ENCODE data around the gene CASQ2. TPM values are rescaled to one million over a fixed set of nuclear protein-coding genes. Genes with fewer than 3 reads are reported as not detected.

CASQ2 gene
- total RNA-seq, 1 experiment from 2014 or later, result not detected

- no peak for DNase-seq (ENCODE audit: low read depth, low spot score)
- POLR2A ChIA-PET, result no interaction called here
Measured at GRCh38 chr1:115753361-115753760, 15.2 kb downstream of the CASQ2 start.

More at GRCh38 chr1:115753361-115753760, 15.2 kb downstream of the CASQ2 start:
- BruUV-seq (replicated peaks), result no TSS peak
- H3K9me3 ChIP-seq (ENCODE audit: control insufficient read depth in 1 of 2, insufficient read depth in 1 of 2, low read depth in 1 of 2, low read length in 2 of 2), result no peaks in the 10 kb centered on the region
- no peak overlapping the region for H3K27ac ChIP-seq (ENCODE audit: low read depth, low read length)
- TF ChIP-seq EGR1 (IDR thresholded peaks at IDR 0.05; ENCODE audit: low read depth), result no peak
- no peak for TF ChIP-seq CBX3 (IDR thresholded peaks at IDR 0.05; ENCODE audit: low read depth)
- no peak for TF ChIP-seq ZFX (IDR thresholded peaks at IDR 0.05)
- no peak for TF ChIP-seq MAX (IDR thresholded peaks at IDR 0.05)
- TF ChIP-seq ELF1 (IDR thresholded peaks at IDR 0.05; ENCODE audit: borderline replicate concordance, low read depth), result no peak
- no peak for TF ChIP-seq ZBTB33 (IDR thresholded peaks at IDR 0.05; ENCODE audit: extremely low read depth, insufficient replicate concordance, low read length)
- TF ChIP-seq EZH2 (IDR thresholded peaks at IDR 0.05), result no peak
- no peak for TF ChIP-seq ZNF274 (IDR thresholded peaks at IDR 0.05; ENCODE audit: low read depth, low read length)
- no peak for TF ChIP-seq POLR2AphosphoS5 (IDR thresholded peaks at IDR 0.05; ENCODE audit: low read depth, low read length)
- no peak for TF ChIP-seq REST (IDR thresholded peaks at IDR 0.05; ENCODE audit: low read depth)
- TF ChIP-seq JUND (IDR thresholded peaks at IDR 0.05), result no peak
- TF ChIP-seq CEBPB (IDR thresholded peaks at IDR 0.05; ENCODE audit: low read depth), result no peak
- TF ChIP-seq TCF7L2 (IDR thresholded peaks at IDR 0.05; ENCODE audit: borderline replicate concordance, extremely low read depth, insufficient read depth, insufficient read length), result no peak
- no peak for TF ChIP-seq ATF3 (IDR thresholded peaks at IDR 0.05)
- no peak for TF ChIP-seq SP1 (IDR thresholded peaks at IDR 0.05; ENCODE audit: low read depth)
- no peak for TF ChIP-seq YY1 (IDR thresholded peaks at IDR 0.05; ENCODE audit: extremely low read depth, insufficient replicate concordance, low read depth, low read length)
- TF ChIP-seq SRF (IDR thresholded peaks at IDR 0.05; ENCODE audit: low read depth), result no peak
- no peak for TF ChIP-seq SIN3A (IDR thresholded peaks at IDR 0.05; ENCODE audit: low read depth)
- peaks cover 4 to 6% of the 10 kb centered on the region in 2 experiments; a peak in 2 of 4 replicates for H3K4me1 ChIP-seq (ENCODE audit: control insufficient read depth in 1 of 2, insufficient read depth in 2 of 2, low read length in 2 of 2)
- CTCF ChIA-PET, result no interaction called here
- no peak overlapping the region for H2AFZ ChIP-seq (ENCODE audit: low read depth, low read length, poor library complexity, severe bottlenecking)
- no peaks in the 10 kb centered on the region for H3K27me3 ChIP-seq (ENCODE audit: insufficient read depth, low read length)
- no peak overlapping the region for H3K4me3 ChIP-seq (replicated peaks in 1 of 2; ENCODE audit: low read depth in 1 of 2, low read length in 2 of 2)
- H4K20me1 ChIP-seq (ENCODE audit: insufficient read depth), result no peaks in the 10 kb centered on the region
- H3K9me2 ChIP-seq (ENCODE audit: insufficient read depth), result no peaks in the 10 kb centered on the region
- ATAC-seq, result no peak
- H3K9ac ChIP-seq (ENCODE audit: low read length), result no peak overlapping the region
- no peaks in the 10 kb centered on the region for H3K36me3 ChIP-seq (ENCODE audit: control insufficient read depth in 1 of 2, insufficient read depth in 2 of 2, low read length in 2 of 2)
- H3K4me2 ChIP-seq (ENCODE audit: low read length), result no peak overlapping the region
- RAD21 ChIA-PET (ENCODE audit: low non-redundant PET in 1 of 2, low total read pairs in 2 of 2, uncharacterized antibody in 2 of 2, unreplicated experiment in 2 of 2), result no interaction called here
- intact Hi-C loops (cut with micrococcal nuclease), result no loop called here
- H3K79me2 ChIP-seq (ENCODE audit: insufficient read depth, low read length), result no peaks in the 10 kb centered on the region
